Upper lobe of left lung (tissue), 6 donors: ENCODE results near the gene HES2. TPM values are rescaled to one million over a fixed set of nuclear protein-coding genes. Genes with fewer than 3 reads are reported as not detected.
"Not testable (repeated sequence)": the region's sequence is repeated elsewhere in the genome, so short reads cannot be mapped to it uniquely, and the experiment has no call there.

Experiments
- ATAC-seq, 2 donors: fragments of 200-7000 bp; cut with Tn5 transposase; one replicate each; pipeline ENCODE4 v1.9.1; 2022; ENCODE audit warnings: mild to moderate bottlenecking in 2 of 2, moderate library complexity in 2 of 2; ENCODE audit not compliant: low FRiP score in 2 of 2
- DNase-seq, 2 donors: peaks; one replicate each; pipeline ENCODE4 v3.0.0-alpha.2; 2019 to 2020
- H3K27ac ChIP-seq, 4 donors: fragments of 200-600 bp; sonication (generic); one replicate each; pipeline ENCODE4 v1.5.1; 2016 to 2019
- H3K27me3 ChIP-seq, 4 donors: fragments of 200-600 bp; sonication (generic); one replicate each; pipeline ENCODE4 v1.5.1; 2017 to 2019
- H3K36me3 ChIP-seq, 4 donors: fragments of 200-600 bp; sonication (generic); one replicate each; pipeline ENCODE4 v1.5.1; 2016 to 2019
- H3K4me1 ChIP-seq, 4 donors: fragments of 200-600 bp; sonication (generic); one replicate each; pipeline ENCODE4 v1.5.1; 2018 to 2019
- H3K4me3 ChIP-seq, 4 donors: fragments of 200-600 bp; sonication (generic); one replicate each; pipeline ENCODE4 v1.5.1; 2017 to 2019; ENCODE audit warnings: mild to moderate bottlenecking in 2 of 4, moderate library complexity in 1 of 4
- H3K9me3 ChIP-seq, 4 donors: fragments of 200-600 bp; sonication (generic); one replicate each; pipeline ENCODE4 v1.5.1; 2018 to 2019
- CTCF ChIP-seq, 6 experiments: fragments of 450-650 bp in 4 of 6; fragments of 200-600 bp in 2 of 6; sonication (generic) in 2 of 6; IDR thresholded peaks; one replicate each; pipeline ENCODE4 v1.5.1; 2016 to 2019; ENCODE audit warnings: antibody characterized with exemption in 6 of 6
- EP300 ChIP-seq, 4 donors: sonication (generic); formaldehyde crosslinking; IDR thresholded peaks; one replicate each; pipeline ENCODE4 v1.5.1; 2017; ENCODE audit warnings: antibody characterized with exemption in 4 of 4, control low read depth in 2 of 4
- POLR2A ChIP-seq, 4 donors: fragments of 450-650 bp; IDR thresholded peaks; one replicate each; pipeline ENCODE4 v1.5.1; 2016 to 2017; ENCODE audit warnings: antibody characterized with exemption in 4 of 4, mild to moderate bottlenecking in 2 of 4
- POLR2AphosphoS5 ChIP-seq, 2 donors: sonication (generic); formaldehyde crosslinking; IDR thresholded peaks; one replicate each; pipeline ENCODE4 v1.5.1; 2017; ENCODE audit warnings: antibody characterized with exemption in 2 of 2
- WGBS, 2 donors: methylation state at CpG; one replicate each; pipeline ENCODE4 v1.1.5; 2017 to 2018; 5-methylcytosine and 5-hydroxymethylcytosine counted together
- total RNA-seq, 6 donors: library from RNA; depleted of rRNA in 4 of 6; stranded (reverse); fragments of >200 nt in 4 of 6; gene quantifications; one replicate each; pipeline versions ENCODE4 v1.1.0 to v1.2.1, GENCODE V29; 2016 to 2021
- donor health status: DM: no; HTN: no; CAD: no; lungs with moderate emphysema.
- donor health status: DM: no; HTN: yes; CAD: no; lungs with severe emphysema.

Gene HES2
- total RNA-seq, 6 donors from 2014 or later = 1.8 to 11.4 (median 3.7) TPM

GRCh38 chr1:6447016-6447817, 27.5 kb upstream of the HES2 start:
- Histone ChIP-seq H3K4me1 (peaks cover 14 to 29% (median 20%) of the 10 kb centered on the region in 4 donors), H3K9me3 (no peaks in the 10 kb centered on the region), H3K27ac (no peak overlapping the region), H3K27me3 (peaks cover 2 to 49% (median 21%) of the 10 kb centered on the region in 4 donors), H3K4me3 (peak overlapping the region in 2 of 4 donors; percentile 26 to 36), H3K36me3 (no peaks in the 10 kb centered on the region)
- 6% methylated on average over 24 of the region's 67 CpGs; no CpG with 5 or more reads in 1 of the 2 donors for WGBS, 2 donors
- ATAC-seq (no peak), DNase-seq (peak in 1 of 2 donors; percentile 85)
- TF ChIP-seq CTCF (IDR thresholded peaks at IDR 0.05) (no peak), POLR2A (IDR thresholded peaks at IDR 0.05) (no peak), EP300 (IDR thresholded peaks at IDR 0.05) (no peak), POLR2AphosphoS5 (IDR thresholded peaks at IDR 0.05) (no peak)

- WGBS, 2 donors = 50 to 90% methylated on average over 2 to 3 of the region's 4 CpGs
- TF ChIP-seq CTCF (IDR thresholded peaks at IDR 0.05) = no peak
- no peak for TF ChIP-seq POLR2A (IDR thresholded peaks at IDR 0.05)
- TF ChIP-seq POLR2AphosphoS5 (IDR thresholded peaks at IDR 0.05) = no peak
- TF ChIP-seq EP300 (IDR thresholded peaks at IDR 0.05) = no peak
These were observed 26.9 kb upstream of the HES2 start for GRCh38 chr1:6446665-6447015.

GRCh38 chr1:6445929-6446328, 26.2 kb upstream of the HES2 start:
- H3K36me3 ChIP-seq, H3K27ac ChIP-seq, ATAC-seq, H3K9me3 ChIP-seq, DNase-seq, H3K4me3 ChIP-seq: not testable (repeated sequence)
- 78 to 100% methylated on average over 1 to 4 of the region's 4 CpGs for WGBS, 2 donors
- H3K4me1 ChIP-seq = peaks cover 14 to 30% (median 21%) of the 10 kb centered on the region in 4 donors
- H3K27me3 ChIP-seq = peaks cover 2 to 48% (median 22%) of the 10 kb centered on the region in 4 donors

More at GRCh38 chr1:6446665-6447015, 26.9 kb upstream of the HES2 start:
- no peak for DNase-seq
- Histone ChIP-seq H3K36me3 (no peaks in the 10 kb centered on the region), H3K27me3 (peaks cover 2 to 49% (median 21%) of the 10 kb centered on the region in 4 donors), H3K4me3 (peak overlapping the region in 1 of 4 donors; percentile 36), H3K27ac (no peak overlapping the region), H3K4me1 (peaks cover 14 to 29% (median 20%) of the 10 kb centered on the region in 4 donors), H3K9me3 (no peaks in the 10 kb centered on the region)
- no peak for ATAC-seq

- TF ChIP-seq POLR2A (IDR thresholded peaks at IDR 0.05) (no peak), CTCF (IDR thresholded peaks at IDR 0.05) (peak; percentile 29 to 72 (median 58))
- H3K27me3 ChIP-seq = peaks cover 2 to 51% (median 25%) of the 10 kb centered on the region in 4 donors
- peaks cover 14 to 38% (median 27%) of the 10 kb centered on the region in 4 donors for H3K4me1 ChIP-seq
- WGBS, 2 donors = 42 to 55% methylated on average over 10 to 19 of the region's 19 CpGs
- no peaks in the 10 kb centered on the region for H3K36me3 ChIP-seq
- no peak overlapping the region for H3K4me3 ChIP-seq
- no peaks in the 10 kb centered on the region for H3K9me3 ChIP-seq
- ATAC-seq = peak; percentile 23 to 42
- H3K27ac ChIP-seq = no peak overlapping the region
- DNase-seq = peak in 1 of 2 donors; percentile 54
These were observed 25.5 kb upstream of the HES2 start for GRCh38 chr1:6445062-6445763.

- Histone ChIP-seq H3K27me3 (peaks cover 2 to 47% (median 22%) of the 10 kb centered on the region in 4 donors), H3K27ac (no peak overlapping the region), H3K4me1 (peaks cover 14 to 43% (median 31%) of the 10 kb centered on the region in 4 donors), H3K4me3 (no peak overlapping the region), H3K9me3 (no peaks in the 10 kb centered on the region), H3K36me3 (no peaks in the 10 kb centered on the region)
- TF ChIP-seq POLR2AphosphoS5 (IDR thresholded peaks at IDR 0.05) (no peak), POLR2A (IDR thresholded peaks at IDR 0.05) (no peak), CTCF (IDR thresholded peaks at IDR 0.05) (no peak), EP300 (IDR thresholded peaks at IDR 0.05) (no peak)
- DNase-seq = no peak
- WGBS, 2 donors = 86 to 87% methylated on average over 3 to 15 of the region's 15 CpGs
- ATAC-seq = no peak
These were observed 24.7 kb upstream of the HES2 start for GRCh38 chr1:6444377-6444776.
